ENCODE results near the gene CEL. TPM values are rescaled to one million over a fixed set of nuclear protein-coding genes. Genes with fewer than 3 reads are reported as not detected.

The CEL gene
- total and polyA plus RNA-seq, 2 experiments from 2014 or later: 0.27 to 2.3 TPM

DNA sequence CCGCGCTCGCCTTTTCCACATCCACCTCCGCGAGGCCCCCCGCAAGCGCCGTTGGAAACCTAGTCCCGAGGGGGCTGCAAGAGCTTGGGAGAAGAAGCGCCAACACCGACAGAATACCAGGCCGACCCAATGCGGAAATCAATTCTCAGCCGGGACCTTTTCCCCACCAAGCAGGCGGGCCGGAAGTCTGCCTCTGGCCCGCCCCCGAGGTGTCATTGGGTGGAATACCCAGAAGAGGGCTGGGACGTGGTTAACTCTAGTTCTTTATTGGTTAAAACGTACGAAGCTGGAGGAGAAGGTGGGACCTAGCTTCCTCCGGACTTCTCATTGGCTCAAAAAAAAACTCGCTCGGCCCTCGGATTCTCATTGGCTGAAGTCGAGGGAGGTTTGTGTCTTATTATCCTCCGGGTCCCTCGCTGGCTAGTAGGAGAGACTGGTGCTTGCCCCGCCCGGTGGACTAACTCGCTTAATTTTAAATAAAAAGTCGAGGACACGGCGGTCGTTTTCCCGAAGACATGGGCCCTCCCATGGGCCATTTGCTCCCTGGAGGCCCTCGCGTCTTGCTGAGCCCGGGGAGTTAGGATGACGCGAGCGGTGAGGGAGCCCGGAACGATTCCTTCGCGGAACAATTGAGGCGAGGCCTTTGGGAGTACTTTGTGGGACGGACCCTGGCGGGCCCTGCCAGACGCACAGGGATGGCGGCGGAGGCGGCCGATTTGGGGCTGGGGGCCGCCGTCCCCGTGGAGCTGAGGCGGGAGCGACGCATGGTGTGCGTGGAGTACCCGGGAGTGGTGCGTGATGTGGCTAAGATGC, 31.3 kb upstream of the CEL start, which contains the start of gene GTF3C5 (continued):
- TF ChIP-seq, protein P1, sequence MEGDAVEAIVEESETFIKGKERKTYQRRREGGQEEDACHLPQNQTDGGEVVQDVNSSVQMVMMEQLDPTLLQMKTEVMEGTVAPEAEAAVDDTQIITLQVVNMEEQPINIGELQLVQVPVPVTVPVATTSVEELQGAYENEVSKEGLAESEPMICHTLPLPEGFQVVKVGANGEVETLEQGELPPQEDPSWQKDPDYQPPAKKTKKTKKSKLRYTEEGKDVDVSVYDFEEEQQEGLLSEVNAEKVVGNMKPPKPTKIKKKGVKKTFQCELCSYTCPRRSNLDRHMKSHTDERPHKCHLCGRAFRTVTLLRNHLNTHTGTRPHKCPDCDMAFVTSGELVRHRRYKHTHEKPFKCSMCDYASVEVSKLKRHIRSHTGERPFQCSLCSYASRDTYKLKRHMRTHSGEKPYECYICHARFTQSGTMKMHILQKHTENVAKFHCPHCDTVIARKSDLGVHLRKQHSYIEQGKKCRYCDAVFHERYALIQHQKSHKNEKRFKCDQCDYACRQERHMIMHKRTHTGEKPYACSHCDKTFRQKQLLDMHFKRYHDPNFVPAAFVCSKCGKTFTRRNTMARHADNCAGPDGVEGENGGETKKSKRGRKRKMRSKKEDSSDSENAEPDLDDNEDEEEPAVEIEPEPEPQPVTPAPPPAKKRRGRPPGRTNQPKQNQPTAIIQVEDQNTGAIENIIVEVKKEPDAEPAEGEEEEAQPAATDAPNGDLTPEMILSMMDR (conservative IDR thresholded peaks at IDR 0.05; ENCODE audit: low read depth in 2 of 2): no peak
- TF ChIP-seq NANOG (IDR thresholded peaks at IDR 0.05; ENCODE audit: borderline replicate concordance) (no peak), JUNB (IDR thresholded peaks at IDR 0.05; ENCODE audit: unreplicated experiment) (no peak)
- TF ChIP-seq, protein P2, sequence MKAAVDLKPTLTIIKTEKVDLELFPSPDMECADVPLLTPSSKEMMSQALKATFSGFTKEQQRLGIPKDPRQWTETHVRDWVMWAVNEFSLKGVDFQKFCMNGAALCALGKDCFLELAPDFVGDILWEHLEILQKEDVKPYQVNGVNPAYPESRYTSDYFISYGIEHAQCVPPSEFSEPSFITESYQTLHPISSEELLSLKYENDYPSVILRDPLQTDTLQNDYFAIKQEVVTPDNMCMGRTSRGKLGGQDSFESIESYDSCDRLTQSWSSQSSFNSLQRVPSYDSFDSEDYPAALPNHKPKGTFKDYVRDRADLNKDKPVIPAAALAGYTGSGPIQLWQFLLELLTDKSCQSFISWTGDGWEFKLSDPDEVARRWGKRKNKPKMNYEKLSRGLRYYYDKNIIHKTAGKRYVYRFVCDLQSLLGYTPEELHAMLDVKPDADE (IDR thresholded peaks at IDR 0.05): peak; percentile 29

DNA sequence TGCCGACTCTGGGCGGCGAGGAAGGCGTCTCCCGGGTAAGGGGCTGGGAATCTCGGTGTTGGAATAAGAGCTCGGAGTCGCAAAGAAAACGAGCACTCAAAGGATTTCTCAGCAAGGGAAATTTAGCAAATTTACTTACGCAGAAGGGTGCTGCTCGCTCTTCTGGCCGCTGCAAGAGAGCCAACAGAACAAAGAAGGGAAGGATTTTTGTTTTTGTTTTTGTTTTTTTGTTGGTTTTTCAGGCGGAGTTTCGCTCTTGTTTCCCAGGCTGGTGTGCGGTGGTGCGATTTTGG, 30.7 kb upstream of the CEL start:
- no peak for TF ChIP-seq ZNF331 (CRISPR knock-in tag; IDR thresholded peaks at IDR 0.05; ENCODE audit: low read depth)
- TF ChIP-seq, protein P3, sequence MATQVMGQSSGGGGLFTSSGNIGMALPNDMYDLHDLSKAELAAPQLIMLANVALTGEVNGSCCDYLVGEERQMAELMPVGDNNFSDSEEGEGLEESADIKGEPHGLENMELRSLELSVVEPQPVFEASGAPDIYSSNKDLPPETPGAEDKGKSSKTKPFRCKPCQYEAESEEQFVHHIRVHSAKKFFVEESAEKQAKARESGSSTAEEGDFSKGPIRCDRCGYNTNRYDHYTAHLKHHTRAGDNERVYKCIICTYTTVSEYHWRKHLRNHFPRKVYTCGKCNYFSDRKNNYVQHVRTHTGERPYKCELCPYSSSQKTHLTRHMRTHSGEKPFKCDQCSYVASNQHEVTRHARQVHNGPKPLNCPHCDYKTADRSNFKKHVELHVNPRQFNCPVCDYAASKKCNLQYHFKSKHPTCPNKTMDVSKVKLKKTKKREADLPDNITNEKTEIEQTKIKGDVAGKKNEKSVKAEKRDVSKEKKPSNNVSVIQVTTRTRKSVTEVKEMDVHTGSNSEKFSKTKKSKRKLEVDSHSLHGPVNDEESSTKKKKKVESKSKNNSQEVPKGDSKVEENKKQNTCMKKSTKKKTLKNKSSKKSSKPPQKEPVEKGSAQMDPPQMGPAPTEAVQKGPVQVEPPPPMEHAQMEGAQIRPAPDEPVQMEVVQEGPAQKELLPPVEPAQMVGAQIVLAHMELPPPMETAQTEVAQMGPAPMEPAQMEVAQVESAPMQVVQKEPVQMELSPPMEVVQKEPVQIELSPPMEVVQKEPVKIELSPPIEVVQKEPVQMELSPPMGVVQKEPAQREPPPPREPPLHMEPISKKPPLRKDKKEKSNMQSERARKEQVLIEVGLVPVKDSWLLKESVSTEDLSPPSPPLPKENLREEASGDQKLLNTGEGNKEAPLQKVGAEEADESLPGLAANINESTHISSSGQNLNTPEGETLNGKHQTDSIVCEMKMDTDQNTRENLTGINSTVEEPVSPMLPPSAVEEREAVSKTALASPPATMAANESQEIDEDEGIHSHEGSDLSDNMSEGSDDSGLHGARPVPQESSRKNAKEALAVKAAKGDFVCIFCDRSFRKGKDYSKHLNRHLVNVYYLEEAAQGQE (IDR thresholded peaks at IDR 0.05; ENCODE audit: unreplicated experiment): peak; percentile 4
- Histone ChIP-seq H2AFZ (peak overlapping the region; percentile 15), H4K20me1 (replicated peaks; ENCODE audit: insufficient read depth) (peaks cover 28% of the 10 kb centered on the region), H3K4me3 (peak overlapping the region; percentile 92), H3K79me2 (replicated peaks; ENCODE audit: insufficient read depth) (peaks cover 58% of the 10 kb centered on the region), H3K9me2 (ENCODE audit: insufficient read depth) (0 out of 2 replicates have a peak, but pooled peaks cover 3% of the 10 kb centered on the region), H3K27ac (ENCODE audit: low read depth) (peak overlapping the region; percentile 75; the same call in 1 of the 2 replicates), H3K4me2 (peak overlapping the region; percentile 93), H3K36me3 (ENCODE audit: insufficient read depth) (no peaks in the 10 kb centered on the region), H3F3A (replicated peaks; ENCODE audit: low read depth) (no peaks in the 10 kb centered on the region), H3K27me3 (ENCODE audit: insufficient read depth) (no peaks in the 10 kb centered on the region), H3K4me1 (ENCODE audit: insufficient read depth) (peaks cover 9% of the 10 kb centered on the region; the same call in 1 of the 2 replicates)
- Mint-ChIP-seq H3K36me3 (ENCODE audit: low read depth) (peaks cover 20% of the 10 kb centered on the region), H3K4me3 (peak overlapping the region; percentile 99), H3K27me3 (ENCODE audit: insufficient read depth, low read depth, poor library complexity) (peaks cover 10% of the 10 kb centered on the region), H3K9me3 (peaks cover 15% of the 10 kb centered on the region; the same call in 2 of the 3 replicates), H3K4me1 (peaks cover 18% of the 10 kb centered on the region), H3K27ac (peak overlapping the region; percentile 99)
- no peak for ATAC-seq
- DNase-seq (ENCODE audit: low spot score): peak; percentile 47
